Lower leg skin (tissue), 4 donors: Measurements from ENCODE around the gene SLC2A3. TPM values are rescaled to one million over a fixed set of nuclear protein-coding genes. Genes with fewer than 3 reads are reported as not detected.
"Not testable (repeated sequence)": the region's sequence is repeated elsewhere in the genome, so short reads cannot be mapped to it uniquely, and the experiment has no call there.

Source experiments
- DNase-seq, 2 donors: peaks; one replicate each; pipeline ENCODE4 v3.0.0-alpha.2; 2019; ENCODE audit warnings: low spot score in 2 of 2
- H3K4me3 ChIP-seq: fragments of 200-600 bp; sonication (generic); 2 replicates; pipeline ENCODE4 v1.5.1; 2017; ENCODE audit warnings: mild to moderate bottlenecking, low read depth; ENCODE audit not compliant: poor library complexity, severe bottlenecking
- CTCF ChIP-seq, 3 donors: fragments of 450-650 bp; IDR thresholded peaks; one replicate each; pipeline ENCODE4 v1.5.1; 2016; ENCODE audit warnings: antibody characterized with exemption in 3 of 3, mild to moderate bottlenecking in 3 of 3, moderate library complexity in 2 of 3
- POLR2A ChIP-seq, 2 donors: fragments of 450-650 bp; IDR thresholded peaks; one replicate each; pipeline ENCODE4 v1.6.1; 2016 to 2017; ENCODE audit warnings: antibody characterized with exemption in 2 of 2, mild to moderate bottlenecking in 1 of 2, moderate library complexity in 1 of 2
- WGBS, 2 donors: methylation state at CpG; one replicate each; pipeline ENCODE4 v1.1.5; 2018; 5-methylcytosine and 5-hydroxymethylcytosine counted together
- intact Hi-C: fragments of 100-400 bp; cut with DNase I; formaldehyde crosslinking; loops from one replicate; pipeline ENCODE4 v1.15.0; 2023; ENCODE audit warnings: low total_unique reads
- total RNA-seq, 4 donors: library from RNA; depleted of rRNA; stranded (reverse); fragments of >200 nt; gene quantifications; one replicate each; pipeline ENCODE4 v1.1.0, GENCODE V29; 2016

The SLC2A3 gene
- total RNA-seq, 4 donors from 2014 or later: 6.8 to 38.7 (median 11.3) TPM

DNA sequence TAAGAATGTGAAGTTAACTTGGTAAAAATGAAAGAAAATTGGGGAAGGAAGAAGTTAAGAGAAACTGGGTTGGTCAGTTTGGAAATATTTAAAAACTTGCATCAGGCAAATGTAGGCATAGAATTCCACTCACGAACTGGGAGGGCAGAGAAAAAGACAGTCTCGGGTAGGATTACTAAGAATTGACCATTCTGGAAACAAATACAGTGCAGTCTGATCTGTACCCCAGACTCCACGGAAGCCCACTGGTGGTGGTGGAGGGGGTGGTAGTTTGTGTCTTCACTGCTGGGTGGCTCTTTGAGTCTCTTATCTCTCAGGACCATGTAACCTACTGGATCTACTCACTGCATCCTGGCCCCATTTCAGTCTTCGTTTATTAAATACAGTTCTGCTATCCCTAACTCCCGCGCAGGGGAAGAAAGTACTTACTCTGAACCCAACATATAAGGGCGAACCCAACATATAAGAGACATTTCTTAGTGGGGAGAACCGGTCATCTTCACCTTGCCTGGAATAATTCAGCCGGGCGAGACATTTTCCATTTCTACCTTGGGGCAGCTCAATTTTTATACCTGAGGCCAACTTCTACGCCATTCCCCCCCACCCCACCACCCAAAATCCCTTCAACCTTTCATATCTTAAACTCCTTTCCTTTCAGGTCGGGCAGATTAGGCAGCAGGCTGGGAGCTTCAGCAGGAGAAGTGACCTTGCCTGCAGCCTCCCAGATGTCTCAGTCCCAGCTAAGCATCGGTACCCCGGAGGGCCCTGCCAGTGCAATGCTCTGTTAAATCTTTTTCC, 1.7 kb downstream of the SLC2A3 start:
- intact Hi-C loops: loop anchor here (10.0 kb wide), 1 partner anchor 61 kb away; no protein-coding TSS in a partner anchor

GRCh38 chr12:7933255-7933726, 2.7 kb downstream of the SLC2A3 start:
- 4 to 7% methylated on average over 7 of the region's 7 CpGs for WGBS, 2 donors
- TF ChIP-seq POLR2A (IDR thresholded peaks at IDR 0.05) (no peak), CTCF (IDR thresholded peaks at IDR 0.05) (peak in 1 of 3 donors; percentile 52)
- peak; percentile 77 to 93 for DNase-seq
- intact Hi-C loops: loop anchor here (10.0 kb wide), 1 partner anchor 62 kb away; no protein-coding TSS in a partner anchor
- no peak overlapping the region for H3K4me3 ChIP-seq

More for the DNA sequence above, 1.7 kb downstream of the SLC2A3 start:
- H3K4me3 ChIP-seq: peak overlapping the region; percentile 4
- no peak for DNase-seq
- TF ChIP-seq CTCF (IDR thresholded peaks at IDR 0.05): no peak
- TF ChIP-seq POLR2A (IDR thresholded peaks at IDR 0.05): no peak
- 49 to 52% methylated on average over 14 of the region's 14 CpGs for WGBS, 2 donors

GRCh38 chr12:7932599-7933240, 3.3 kb downstream of the SLC2A3 start:
- DNase-seq, H3K4me3 ChIP-seq: not testable (repeated sequence)
- intact Hi-C loops: loop anchor here (10.0 kb wide), 1 partner anchor 62 kb away; no protein-coding TSS in a partner anchor
- WGBS, 2 donors: 62 to 66% methylated on average over 11 of the region's 11 CpGs

DNA sequence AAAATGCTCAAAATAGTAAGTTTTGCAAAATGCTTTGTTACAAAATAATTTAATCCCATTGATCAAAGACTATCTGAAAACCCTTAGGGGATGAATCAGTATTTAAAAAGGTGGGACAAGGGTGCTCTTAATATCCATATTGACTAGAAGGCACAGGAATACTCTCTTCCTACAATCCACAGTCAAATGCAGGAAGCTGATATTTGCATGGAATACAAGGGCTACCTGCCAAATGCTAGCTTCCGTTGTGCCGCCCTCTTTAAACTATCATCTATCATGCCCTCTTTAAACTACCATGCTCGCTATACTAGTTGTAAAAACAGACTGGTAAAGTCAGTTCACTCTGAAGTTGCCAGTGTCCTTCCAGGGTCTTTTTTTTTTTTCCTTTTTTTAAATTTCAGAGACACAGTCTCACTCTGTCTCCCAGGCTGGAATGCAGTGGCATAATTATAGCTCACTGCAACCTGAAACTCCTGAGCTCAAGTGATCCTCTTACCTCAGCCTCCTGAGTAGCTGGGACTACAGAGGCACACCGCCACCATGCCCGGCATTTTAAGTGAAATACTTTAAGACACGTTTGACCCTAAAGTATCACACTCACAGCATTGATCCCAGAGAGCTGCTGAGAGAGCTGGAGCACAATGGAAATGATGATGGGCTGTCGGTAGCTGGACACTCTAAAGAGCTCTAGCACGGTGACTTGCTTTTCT, 6.7 kb downstream of the SLC2A3 start:
- 65 to 68% methylated on average over 8 of the region's 8 CpGs for WGBS, 2 donors
- no peak for DNase-seq
- TF ChIP-seq POLR2A (IDR thresholded peaks at IDR 0.05) (no peak), CTCF (IDR thresholded peaks at IDR 0.05) (no peak)
- intact Hi-C loops: no loop called here
- H3K4me3 ChIP-seq: no peak overlapping the region

DNA sequence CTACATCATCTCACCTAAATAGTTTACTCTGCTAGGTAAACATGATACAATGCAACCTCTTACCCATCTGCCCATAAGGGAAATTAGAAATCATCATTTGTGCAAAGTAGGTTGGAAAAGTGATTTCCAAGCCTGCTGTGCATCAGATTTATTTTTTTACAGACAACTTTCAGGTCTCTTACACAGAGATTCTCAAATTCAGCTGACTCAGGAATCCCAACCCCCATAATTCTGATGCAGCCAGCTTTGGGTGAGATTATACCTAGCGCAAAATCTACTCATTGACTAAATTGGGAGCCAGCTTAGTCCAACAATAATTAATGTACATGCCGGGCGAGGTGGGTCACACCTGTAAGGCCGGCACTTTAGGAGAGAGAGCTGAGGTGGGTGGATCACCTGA, 8.5 kb downstream of the SLC2A3 start:
- intact Hi-C loops: no loop called here
- 81 to 87% methylated on average over 4 of the region's 4 CpGs for WGBS, 2 donors
- H3K4me3 ChIP-seq: no peak overlapping the region
- DNase-seq: no peak
- no peak for TF ChIP-seq CTCF (IDR thresholded peaks at IDR 0.05)
- TF ChIP-seq POLR2A (IDR thresholded peaks at IDR 0.05): no peak

- DNase-seq, H3K4me3 ChIP-seq, intact Hi-C loops: not testable (repeated sequence)
- WGBS, 2 donors: 94 to 95% methylated on average over 5 of the region's 5 CpGs
Measured at GRCh38 chr12:7926068-7926666, 9.8 kb downstream of the SLC2A3 start.
